ENCODE measurements around the gene TUB. TPM values are rescaled to one million over a fixed set of nuclear protein-coding genes. Genes with fewer than 3 reads are reported as not detected.

The TUB gene
- total RNA-seq, 1 donor from 2014 or later = 2.8 TPM

DNA sequence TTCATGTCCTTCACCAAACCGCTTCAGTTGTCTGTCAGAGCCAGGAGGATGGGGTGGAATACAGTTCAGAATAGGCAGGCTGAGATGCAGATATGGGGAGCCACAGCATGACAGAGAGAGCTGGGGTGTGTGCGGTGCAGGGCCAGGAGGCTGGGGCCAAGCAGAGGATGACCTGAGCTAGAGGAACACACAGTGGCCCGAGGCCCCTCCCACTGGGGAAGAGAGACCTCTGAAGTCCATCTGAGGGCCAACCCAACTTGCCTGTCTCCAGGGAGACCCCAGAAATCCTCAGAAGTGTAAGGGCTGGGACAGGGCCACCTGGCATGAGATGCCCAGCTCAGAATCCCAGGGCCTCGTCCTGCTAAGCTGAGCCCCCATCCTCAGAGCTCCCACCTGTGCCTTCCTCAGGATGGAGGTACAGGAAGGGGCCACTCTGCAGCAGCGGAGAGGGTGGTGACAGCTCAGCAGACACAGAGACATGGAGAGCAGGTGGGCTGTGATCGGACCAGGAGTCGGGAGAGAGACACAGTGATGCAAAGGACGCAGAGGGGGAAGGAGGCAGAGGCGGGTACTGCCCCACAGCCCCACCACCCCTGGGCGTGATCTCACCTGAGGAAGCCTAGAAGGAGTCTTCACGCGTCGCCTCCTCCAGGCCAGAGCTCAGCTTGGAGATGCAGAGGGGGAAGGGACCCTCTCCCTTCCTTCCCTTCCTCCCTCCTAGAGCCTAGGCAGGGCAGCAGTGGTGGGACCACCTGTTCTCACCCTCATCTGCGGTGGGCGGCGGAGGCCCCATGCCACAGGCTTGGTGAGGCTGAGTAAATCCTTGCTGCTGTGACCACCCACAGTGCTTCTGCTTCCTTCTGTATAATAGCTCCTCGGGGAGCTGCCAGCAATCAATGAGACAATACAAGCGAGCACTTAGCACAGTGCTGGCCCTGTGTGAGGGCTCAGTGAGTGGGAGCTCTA, 9.1 kb upstream of the TUB start:
- Mint-ChIP-seq H3K4me1 (ENCODE audit: low read depth, unreplicated experiment) (peaks cover 45% of the 10 kb centered on the region), H3K36me3 (ENCODE audit: unreplicated experiment) (no peaks in the 10 kb centered on the region), H3K27me3 (ENCODE audit: unreplicated experiment) (peaks cover 11% of the 10 kb centered on the region), H3K4me3 (ENCODE audit: unreplicated experiment) (peak overlapping the region; percentile 63), H3K27ac (ENCODE audit: unreplicated experiment) (no peak overlapping the region), H3K9me3 (ENCODE audit: unreplicated experiment) (peaks cover 3% of the 10 kb centered on the region)
- no peak for TF ChIP-seq CTCF (IDR thresholded peaks at IDR 0.05; ENCODE audit: partially characterized antibody, unreplicated experiment)
- peak; percentile 69 for DNase-seq

- TF ChIP-seq CTCF (IDR thresholded peaks at IDR 0.05; ENCODE audit: partially characterized antibody, unreplicated experiment) = no peak
- no peak overlapping the region for H3K27ac Mint-ChIP-seq (ENCODE audit: unreplicated experiment)
- peaks cover 13% of the 10 kb centered on the region for H3K27me3 Mint-ChIP-seq (ENCODE audit: unreplicated experiment)
- peaks cover 4% of the 10 kb centered on the region for H3K9me3 Mint-ChIP-seq (ENCODE audit: unreplicated experiment)
- peaks cover 23% of the 10 kb centered on the region for H3K4me1 Mint-ChIP-seq (ENCODE audit: low read depth, unreplicated experiment)
- H3K4me3 Mint-ChIP-seq (ENCODE audit: unreplicated experiment) = no peak overlapping the region
- DNase-seq = no peak
- H3K36me3 Mint-ChIP-seq (ENCODE audit: unreplicated experiment) = no peaks in the 10 kb centered on the region
Measured at GRCh38 chr11:8075119-8075726, 5.8 kb upstream of the TUB start.

- Mint-ChIP-seq H3K9me3 (ENCODE audit: unreplicated experiment) (peaks cover 6% of the 10 kb centered on the region), H3K27me3 (ENCODE audit: unreplicated experiment) (peaks cover 15% of the 10 kb centered on the region), H3K27ac (ENCODE audit: unreplicated experiment) (no peak overlapping the region), H3K4me3 (ENCODE audit: unreplicated experiment) (peak overlapping the region; percentile 39), H3K36me3 (ENCODE audit: unreplicated experiment) (no peaks in the 10 kb centered on the region), H3K4me1 (ENCODE audit: low read depth, unreplicated experiment) (peaks cover 8% of the 10 kb centered on the region)
- TF ChIP-seq CTCF (IDR thresholded peaks at IDR 0.05; ENCODE audit: partially characterized antibody, unreplicated experiment) = no peak
- no peak for DNase-seq
Measured at GRCh38 chr11:8079111-8079675, 1.8 kb upstream of the TUB start.

GRCh38 chr11:8080069-8080670, 841 bp upstream of the TUB start:
- Mint-ChIP-seq H3K27ac (ENCODE audit: unreplicated experiment) (no peak overlapping the region), H3K36me3 (ENCODE audit: unreplicated experiment) (no peaks in the 10 kb centered on the region), H3K27me3 (ENCODE audit: unreplicated experiment) (peaks cover 18% of the 10 kb centered on the region), H3K4me1 (ENCODE audit: low read depth, unreplicated experiment) (peaks cover 8% of the 10 kb centered on the region), H3K9me3 (ENCODE audit: unreplicated experiment) (peaks cover 6% of the 10 kb centered on the region), H3K4me3 (ENCODE audit: unreplicated experiment) (peak overlapping the region; percentile 70)
- TF ChIP-seq CTCF (IDR thresholded peaks at IDR 0.05; ENCODE audit: partially characterized antibody, unreplicated experiment) = no peak
- DNase-seq = no peak

Measured in glutamatergic neuron (in vitro differentiated cells).